Bronchus fibroblast of lung (primary cell): ENCODE results near the gene PAIP2. TPM values are rescaled to one million over a fixed set of nuclear protein-coding genes. Genes with fewer than 3 reads are reported as not detected.

ENCODE experiments used
- total RNA-seq: library from RNA; depleted of rRNA; stranded (reverse); fragments of >200 nt; gene quantifications from 2 replicates; pipeline ENCODE4 v1.2.3, GENCODE V29; 2015

Gene PAIP2
- 44.2 and 46.4 TPM in 2 replicates for total RNA-seq

GRCh38 chr5:139341689-139342422, at the start of gene PAIP2:
Gene PAIP2, plus strand, starts transcription at chr5:139341854. Its CDS starts 21,931 bp downstream, at chr5:139363785.

GRCh38 chr5:139293507-139294373, 47.9 kb upstream of the PAIP2 start, which contains the start of gene MATR3:
Gene MATR3, plus strand, starts transcription at chr5:139293740. Its CDS starts 13,676 bp downstream, at chr5:139307416.

GRCh38 chr5:139383275-139383992, 41.8 kb downstream of the PAIP2 start, which contains the start of gene SLC23A1:
Gene SLC23A1, minus strand, starts transcription at chr5:139383297. Its CDS starts 44 bp downstream, at chr5:139383253.

GRCh38 chr5:139389701-139390638, 48.3 kb downstream of the PAIP2 start, which contains the start of gene MZB1:
Gene MZB1, minus strand, starts transcription at chr5:139389913. Its CDS starts 57 bp downstream, at chr5:139389856.

GRCh38 chr5:139394654-139395566, 53.3 kb downstream of the PAIP2 start, which contains the start of gene PROB1:
Gene PROB1, minus strand, starts transcription at chr5:139395104. Its CDS starts 23 bp downstream, at chr5:139395081.

GRCh38 chr5:139403787-139404483, 62.3 kb downstream of the PAIP2 start, which contains the start of gene SPATA24:
Gene SPATA24, minus strand, starts transcription at chr5:139404089. Its CDS starts 29 bp downstream, at chr5:139404060.

Other genes with a start within 250 kb of the PAIP2 start
- gene SIL1, start 143.5 kb upstream of the PAIP2 start, total RNA-seq, result 41.7 and 45.8 TPM in 2 replicates
- gene MATR3, start 48.1 kb upstream of the PAIP2 start, total RNA-seq, result 179 and 190 TPM in 2 replicates
- not detected in 2 replicates for gene SLC23A1, start 41.4 kb downstream of the PAIP2 start, total RNA-seq
- not detected in 2 replicates for gene MZB1, start 48.1 kb downstream of the PAIP2 start, total RNA-seq
- gene PROB1, start 53.2 kb downstream of the PAIP2 start, total RNA-seq, result 1.2 and 1.5 TPM in 2 replicates
- gene SPATA24, start 62.2 kb downstream of the PAIP2 start, total RNA-seq, result 5.1 and 7.4 TPM in 2 replicates
- gene DNAJC18, start 97.7 kb downstream of the PAIP2 start, total RNA-seq, result 4.2 and 6.5 TPM in 2 replicates
- 1.0 and 1.2 TPM in 2 replicates for gene ECSCR, start 120.9 kb downstream of the PAIP2 start, total RNA-seq
- gene SMIM33, start 129.2 kb downstream of the PAIP2 start, total RNA-seq, result not detected in 2 replicates
- gene STING1, start 140.9 kb downstream of the PAIP2 start, total RNA-seq, result 51.0 and 51.4 TPM in 2 replicates
- 136 and 150 TPM in 2 replicates for gene UBE2D2, start 219.5 kb downstream of the PAIP2 start, total RNA-seq